HepG2 (cell line): Measurements from ENCODE around the gene FUT3. TPM values are rescaled to one million over a fixed set of nuclear protein-coding genes. Genes with fewer than 3 reads are reported as not detected.

Source experiments
- ATAC-seq: fragments of 200-7000 bp; cut with Tn5 transposase; 3 replicates; pipeline ENCODE4 v1.9.1; 2020; ENCODE audit warnings: mild to moderate bottlenecking, moderate library complexity
- BruUV-seq: library from RNA; stranded (reverse); fragments of 400-500 nt; replicated peaks from 2 replicates; lab custom pipeline; 2021; lab: Mats Ljungman, UMichigan
- CTCF ChIA-PET: fragments of 300-600 bp; formaldehyde crosslinking; extraction: SDS; loops from one replicate; lab custom pipeline; 2021; ENCODE audit warnings: low total read pairs, inconsistent platforms, low intra/inter-chr PET ratio; lab: Yijun Ruan, JAX
- POLR2A ChIA-PET: fragments of 350-600 bp; sonication (Branson Sonifier 250); formaldehyde crosslinking; loops from one replicate; lab custom pipeline; 2020; ENCODE audit warnings: antibody characterized with exemption, inconsistent platforms; lab: Yijun Ruan, JAX
- DNase-seq: peaks from one replicate; pipeline ENCODE4 v3.0.0-alpha.2; 2015; ENCODE audit warnings: low spot score
- FAIRE-seq: peaks from 3 replicates; lab custom pipeline; 2011; peaks lifted over from hg19 to GRCh38; lab: Jason Lieb, UNC
- H2AFZ ChIP-seq: one replicate; pipeline ENCODE4 v1.6.1; 2011; ENCODE audit warnings: low read length, inconsistent platforms
- H3K27ac ChIP-seq: fragments of 300-600 bp; 3 replicates; pipeline ENCODE4 v1.8.0; 2011; ENCODE audit warnings: mixed run types, mild to moderate bottlenecking, mixed read lengths, low read length, inconsistent platforms; ENCODE audit not compliant: insufficient read depth; ENCODE audit errors: extremely low read length
- H3K27me3 ChIP-seq, 2 experiments: fragments of 200-600 bp in 1 of 2; 2 replicates in 1 of 2; 3 replicates in 1 of 2; pipeline versions ENCODE4 v1.6.0 to v1.8.0; 2011; ENCODE audit warnings: low read length in 2 of 2, mild to moderate bottlenecking in 2 of 2, moderate library complexity in 2 of 2, inconsistent platforms in 1 of 2; ENCODE audit not compliant: insufficient read depth in 2 of 2, control insufficient read depth in 1 of 2
- H3K36me3 ChIP-seq, 2 experiments: fragments of 200-600 bp in 1 of 2; replicated peaks in 1 of 2; 2 replicates in 1 of 2; 3 replicates in 1 of 2; pipeline versions ENCODE4 v1.5.1 to v1.8.0; 2011; ENCODE audit warnings: low read length in 2 of 2, inconsistent platforms in 1 of 2; ENCODE audit not compliant: insufficient read depth in 2 of 2, control insufficient read depth in 1 of 2
- H3K4me1 ChIP-seq: 2 replicates; pipeline ENCODE4 v1.5.1; 2012; ENCODE audit warnings: low read length, inconsistent platforms; ENCODE audit not compliant: insufficient read depth
- H3K4me2 ChIP-seq: 2 replicates; pipeline ENCODE4 v1.6.0; 2011; ENCODE audit warnings: low read depth, low read length, inconsistent platforms
- H3K4me3 ChIP-seq, 3 experiments: fragments of 200-600 bp in 1 of 3; sonication (generic), shearing (Covaris generic) in 1 of 3; replicated peaks in 1 of 3; 2 replicates each; pipeline ENCODE4 v1.5.1; 2011 to 2016; ENCODE audit warnings: low read length in 3 of 3, inconsistent platforms in 2 of 3, low read depth in 2 of 3, mild to moderate bottlenecking in 2 of 3, control low read depth in 1 of 3, mixed read lengths in 1 of 3; ENCODE audit not compliant: insufficient read depth in 1 of 3
- H3K79me2 ChIP-seq: one replicate; pipeline ENCODE4 v1.6.1; 2011; ENCODE audit warnings: low read length, inconsistent platforms; ENCODE audit not compliant: insufficient read depth
- H3K9ac ChIP-seq: 2 replicates; pipeline ENCODE4 v1.6.0; 2011; ENCODE audit warnings: mild to moderate bottlenecking, low read depth, low read length, inconsistent platforms; ENCODE audit not compliant: insufficient read depth
- H3K9me3 ChIP-seq: 2 replicates; pipeline ENCODE4 v1.5.1; 2012; ENCODE audit warnings: mild to moderate bottlenecking, low read length
- H4K20me1 ChIP-seq: 2 replicates; pipeline ENCODE4 v1.6.0; 2011; ENCODE audit warnings: inconsistent platforms, mild to moderate bottlenecking, low read length, moderate library complexity; ENCODE audit not compliant: insufficient read depth
- BORCS8-MEF2B ChIP-seq: sonication (generic); formaldehyde crosslinking; IDR thresholded peaks from 2 replicates; pipeline ENCODE4 v1.8.0; 2022; ENCODE audit warnings: mild to moderate bottlenecking, missing genetic modification reagents
- GFI1 ChIP-seq: sonication (generic); formaldehyde crosslinking; IDR thresholded peaks from 2 replicates; pipeline ENCODE4 v1.5.0; 2020; ENCODE audit warnings: missing genetic modification reagents, mild to moderate bottlenecking, borderline replicate concordance
- GMEB2 ChIP-seq: IDR thresholded peaks from 2 replicates; pipeline ENCODE4 v1.6.1; 2016; ENCODE audit warnings: missing biosample characterization, missing genetic modification reagents, low read depth
- IKZF4 ChIP-seq: sonication (generic); formaldehyde crosslinking; IDR thresholded peaks from 2 replicates; pipeline ENCODE4 v1.5.1; 2020; ENCODE audit warnings: borderline replicate concordance, mild to moderate bottlenecking, low read depth, missing genetic modification reagents; ENCODE audit errors: not compliant biosample characterization
- KLF6 ChIP-seq: IDR thresholded peaks from 2 replicates; pipeline ENCODE4 v1.8.0; 2016; ENCODE audit warnings: missing biosample characterization, missing genetic modification reagents
- MEIS2 ChIP-seq: sonication (generic); formaldehyde crosslinking; IDR thresholded peaks from 2 replicates; pipeline ENCODE4 v1.9.0; 2021; ENCODE audit warnings: mild to moderate bottlenecking, missing genetic modification reagents
- NCOA5 ChIP-seq: sonication (generic); formaldehyde crosslinking; IDR thresholded peaks from 2 replicates; pipeline ENCODE4 v1.4.0; 2020; ENCODE audit warnings: missing genetic modification reagents
- ZNF333 ChIP-seq: sonication (generic); formaldehyde crosslinking; IDR thresholded peaks from 2 replicates; pipeline ENCODE4 v1.4.0; 2020; ENCODE audit warnings: mild to moderate bottlenecking, missing genetic modification reagents, borderline replicate concordance
- WGBS: methylation state at CpG from one replicate; pipeline ENCODE4 v1.1.6; 2017; ENCODE audit warnings: low lambda C conversion rate; 5-methylcytosine and 5-hydroxymethylcytosine counted together
- in situ Hi-C: cut with HindIII; loops from 2 replicates; pipeline ENCODE4 v1.10.0; 2017; ENCODE audit warnings: low pct_unique_long_range_greater_than_20kb; ENCODE audit not compliant: extremely low pct_ligation_motif_present
- intact Hi-C: fragments of 100-400 bp; cut with micrococcal nuclease; formaldehyde crosslinking; loops from one replicate; pipeline ENCODE4 v1.10.0; 2022; ENCODE audit not compliant: unreplicated experiment
- polyA plus RNA-seq, 8 experiments: library from polyadenylated mRNA; depleted of rRNA in 3 of 8; stranded (reverse) in 7 of 8; unstranded in 1 of 8; fragments of >200 nt; fragmentation: Illumina TruSeq in 4 of 8; extraction: Trizol in 4 of 8; gene quantifications; 2 replicates each; pipeline versions ENCODE4 v1.2.1 to v1.2.3, GENCODE V29; 2011 to 2016; ENCODE audit warnings: low read depth in 4 of 8, missing spikeins in 1 of 8, mixed read lengths in 1 of 8; ENCODE audit not compliant: insufficient read depth in 1 of 8
- total RNA-seq, 5 experiments: library from RNA; depleted of rRNA; stranded (reverse); fragments of >200 nt; fragmentation: Illumina TruSeq; extraction: Trizol; gene quantifications; 2 replicates each; pipeline ENCODE4 v1.2.3, GENCODE V29; 2016; ENCODE audit warnings: low read depth in 1 of 5
- TF ChIP-seq, protein P1 (sequence below): sonication (generic); formaldehyde crosslinking; IDR thresholded peaks from 2 replicates; pipeline ENCODE4 v1.5.0; 2020; ENCODE audit warnings: mild to moderate bottlenecking, missing genetic modification reagents
- TF ChIP-seq, protein P2 (sequence below): fragments of 450-650 bp; IDR thresholded peaks from 2 replicates; pipeline ENCODE4 v1.6.1; 2017; ENCODE audit warnings: mild to moderate bottlenecking
- TF ChIP-seq, protein P3 (sequence below): sonication (generic); formaldehyde crosslinking; IDR thresholded peaks from 2 replicates; pipeline ENCODE4 v1.4.0; 2020; ENCODE audit warnings: mild to moderate bottlenecking, missing genetic modification reagents

Gene FUT3
- total and polyA plus RNA-seq, 2 of the 13 experiments (the other 11 are each of a cell fraction or from before 2014, with no cell fraction given), result 0.53 to 1.1 TPM

DNA sequence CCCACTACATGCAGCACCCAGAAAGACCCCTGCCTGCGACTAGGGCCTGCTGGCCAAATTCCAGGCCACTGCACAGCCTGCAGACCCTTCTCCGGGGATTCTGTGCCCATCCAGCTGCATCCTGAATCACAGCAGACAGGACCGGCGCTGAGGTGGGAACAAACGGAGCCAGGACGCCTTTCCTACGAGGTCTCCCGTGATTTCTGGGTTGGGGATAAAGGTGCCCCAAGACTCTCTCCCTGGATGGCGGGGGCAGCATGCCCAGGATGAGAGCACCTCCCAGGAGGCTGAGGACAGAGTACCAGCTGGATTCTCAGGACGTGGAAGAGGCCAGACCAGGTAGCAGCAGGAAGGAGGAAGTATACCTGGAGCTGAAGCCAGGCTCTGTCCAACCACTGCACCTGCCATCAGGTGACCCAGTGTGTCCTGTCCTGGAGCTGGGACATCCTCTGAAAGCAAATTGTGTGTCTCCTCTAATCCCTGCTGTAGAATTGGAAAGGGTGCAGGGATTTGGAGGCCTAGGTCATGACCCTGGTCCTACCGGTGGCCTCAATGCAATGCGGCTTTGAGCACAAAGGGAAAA is 22.5 kb upstream of the FUT3 start (continued):
- TF ChIP-seq, protein P1, sequence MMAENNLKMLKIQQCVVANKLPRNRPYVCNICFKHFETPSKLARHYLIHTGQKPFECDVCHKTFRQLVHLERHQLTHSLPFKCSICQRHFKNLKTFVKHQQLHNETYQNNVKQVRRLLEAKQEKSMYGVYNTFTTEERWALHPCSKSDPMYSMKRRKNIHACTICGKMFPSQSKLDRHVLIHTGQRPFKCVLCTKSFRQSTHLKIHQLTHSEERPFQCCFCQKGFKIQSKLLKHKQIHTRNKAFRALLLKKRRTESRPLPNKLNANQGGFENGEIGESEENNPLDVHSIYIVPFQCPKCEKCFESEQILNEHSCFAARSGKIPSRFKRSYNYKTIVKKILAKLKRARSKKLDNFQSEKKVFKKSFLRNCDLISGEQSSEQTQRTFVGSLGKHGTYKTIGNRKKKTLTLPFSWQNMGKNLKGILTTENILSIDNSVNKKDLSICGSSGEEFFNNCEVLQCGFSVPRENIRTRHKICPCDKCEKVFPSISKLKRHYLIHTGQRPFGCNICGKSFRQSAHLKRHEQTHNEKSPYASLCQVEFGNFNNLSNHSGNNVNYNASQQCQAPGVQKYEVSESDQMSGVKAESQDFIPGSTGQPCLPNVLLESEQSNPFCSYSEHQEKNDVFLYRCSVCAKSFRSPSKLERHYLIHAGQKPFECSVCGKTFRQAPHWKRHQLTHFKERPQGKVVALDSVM (CRISPR knock-in tag), result 0 out of 2 replicates have a peak, but pooled peaks have one; percentile 7
- TF ChIP-seq ZNF333 (CRISPR knock-in tag) (0 out of 2 replicates have a peak, but pooled peaks have one; percentile 60), GMEB2 (CRISPR knock-in tag) (no peak)

DNA sequence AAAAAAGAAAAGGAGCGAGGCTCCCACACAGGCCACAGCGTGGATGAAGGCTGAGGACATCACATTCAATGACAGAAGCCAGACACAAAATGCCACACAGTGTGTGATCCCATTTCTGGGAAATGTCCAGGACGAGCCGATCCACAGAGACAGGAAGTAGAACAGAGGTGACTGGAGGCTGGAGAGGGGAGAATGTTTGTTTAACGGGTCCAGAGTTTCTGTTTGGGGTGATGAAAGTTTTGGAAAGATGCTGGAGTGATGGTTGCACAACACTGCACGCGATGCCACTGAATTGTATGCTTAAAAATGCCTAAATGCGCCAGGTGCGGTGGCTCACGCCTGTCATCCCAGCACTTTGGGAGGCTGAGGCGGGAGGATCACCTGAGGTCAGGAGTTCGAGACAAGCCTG is 19.7 kb upstream of the FUT3 start:
- peak; percentile 97 for DNase-seq
- peak; percentile 98 for FAIRE-seq
- peak overlapping the region; percentile 58 for H3K4me2 ChIP-seq
- ChIA-PET CTCF (no interaction called here), POLR2A (interaction anchor here (1.0 to 5.0 kb wide), 6 partner anchors 9 to 67 kb away, joined by 4 to 54 read pairs (median 8); partner anchors contain the start of genes FUT6, NDUFA11 and VMAC)
- ATAC-seq, result peak; percentile 92
- no peaks in the 10 kb centered on the region for H4K20me1 ChIP-seq
- peak overlapping the region; percentile 97 for H3K27ac ChIP-seq
- H3K4me3 ChIP-seq, result 0 out of 6 replicates have a peak overlapping the region, but pooled peaks of 1 of the 3 experiments have one; percentile 46
- H3K9ac ChIP-seq, result peak overlapping the region; percentile 75
- intact Hi-C loops (loop anchor here (2.0 to 5.0 kb wide), 2 partner anchors 20 to 44 kb away; no protein-coding TSS in a partner anchor), in situ Hi-C loops (no loop called here)
- no peaks in the 10 kb centered on the region for H3K79me2 ChIP-seq
- H3K27me3 ChIP-seq, result no peaks in the 10 kb centered on the region
- no peaks in the 10 kb centered on the region for H3K36me3 ChIP-seq
- no peak overlapping the region for H2AFZ ChIP-seq
- under 1% methylated on average over 12 of the region's 12 CpGs for WGBS
- H3K9me3 ChIP-seq, result no peaks in the 10 kb centered on the region
- H3K4me1 ChIP-seq, result peaks cover 80% of the 10 kb centered on the region
- no TSS peak for BruUV-seq
- TF ChIP-seq NCOA5 (CRISPR knock-in tag) (no peak), IKZF4 (CRISPR knock-in tag) (no peak), BORCS8-MEF2B (CRISPR knock-in tag) (0 out of 2 replicates have a peak, but pooled peaks have one; percentile 29), GFI1 (CRISPR knock-in tag) (peak; percentile 36; the same call in 1 of the 2 replicates), MEIS2 (CRISPR knock-in tag) (peak; percentile 83; the same call in 1 of the 2 replicates), KLF6 (CRISPR knock-in tag) (0 out of 2 replicates have a peak, but pooled peaks have one; percentile 79)
- TF ChIP-seq, protein P2, sequence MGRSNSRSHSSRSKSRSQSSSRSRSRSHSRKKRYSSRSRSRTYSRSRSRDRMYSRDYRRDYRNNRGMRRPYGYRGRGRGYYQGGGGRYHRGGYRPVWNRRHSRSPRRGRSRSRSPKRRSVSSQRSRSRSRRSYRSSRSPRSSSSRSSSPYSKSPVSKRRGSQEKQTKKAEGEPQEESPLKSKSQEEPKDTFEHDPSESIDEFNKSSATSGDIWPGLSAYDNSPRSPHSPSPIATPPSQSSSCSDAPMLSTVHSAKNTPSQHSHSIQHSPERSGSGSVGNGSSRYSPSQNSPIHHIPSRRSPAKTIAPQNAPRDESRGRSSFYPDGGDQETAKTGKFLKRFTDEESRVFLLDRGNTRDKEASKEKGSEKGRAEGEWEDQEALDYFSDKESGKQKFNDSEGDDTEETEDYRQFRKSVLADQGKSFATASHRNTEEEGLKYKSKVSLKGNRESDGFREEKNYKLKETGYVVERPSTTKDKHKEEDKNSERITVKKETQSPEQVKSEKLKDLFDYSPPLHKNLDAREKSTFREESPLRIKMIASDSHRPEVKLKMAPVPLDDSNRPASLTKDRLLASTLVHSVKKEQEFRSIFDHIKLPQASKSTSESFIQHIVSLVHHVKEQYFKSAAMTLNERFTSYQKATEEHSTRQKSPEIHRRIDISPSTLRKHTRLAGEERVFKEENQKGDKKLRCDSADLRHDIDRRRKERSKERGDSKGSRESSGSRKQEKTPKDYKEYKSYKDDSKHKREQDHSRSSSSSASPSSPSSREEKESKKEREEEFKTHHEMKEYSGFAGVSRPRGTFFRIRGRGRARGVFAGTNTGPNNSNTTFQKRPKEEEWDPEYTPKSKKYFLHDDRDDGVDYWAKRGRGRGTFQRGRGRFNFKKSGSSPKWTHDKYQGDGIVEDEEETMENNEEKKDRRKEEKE, result no peak
- TF ChIP-seq, protein P3, sequence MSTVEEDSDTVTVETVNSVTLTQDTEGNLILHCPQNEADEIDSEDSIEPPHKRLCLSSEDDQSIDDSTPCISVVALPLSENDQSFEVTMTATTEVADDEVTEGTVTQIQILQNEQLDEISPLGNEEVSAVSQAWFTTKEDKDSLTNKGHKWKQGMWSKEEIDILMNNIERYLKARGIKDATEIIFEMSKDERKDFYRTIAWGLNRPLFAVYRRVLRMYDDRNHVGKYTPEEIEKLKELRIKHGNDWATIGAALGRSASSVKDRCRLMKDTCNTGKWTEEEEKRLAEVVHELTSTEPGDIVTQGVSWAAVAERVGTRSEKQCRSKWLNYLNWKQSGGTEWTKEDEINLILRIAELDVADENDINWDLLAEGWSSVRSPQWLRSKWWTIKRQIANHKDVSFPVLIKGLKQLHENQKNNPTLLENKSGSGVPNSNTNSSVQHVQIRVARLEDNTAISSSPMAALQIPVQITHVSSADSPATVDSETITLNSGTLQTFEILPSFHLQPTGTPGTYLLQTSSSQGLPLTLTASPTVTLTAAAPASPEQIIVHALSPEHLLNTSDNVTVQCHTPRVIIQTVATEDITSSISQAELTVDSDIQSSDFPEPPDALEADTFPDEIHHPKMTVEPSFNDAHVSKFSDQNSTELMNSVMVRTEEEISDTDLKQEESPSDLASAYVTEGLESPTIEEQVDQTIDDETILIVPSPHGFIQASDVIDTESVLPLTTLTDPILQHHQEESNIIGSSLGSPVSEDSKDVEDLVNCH (CRISPR knock-in tag), result no peak
